NB4 (cell line): ENCODE results near the gene SERPINF2.
"Not testable (repeated sequence)": the region's sequence is repeated elsewhere in the genome, so short reads cannot be mapped to it uniquely, and the experiment has no call there.

Experiments
- DNase-seq: peaks from one replicate; pipeline ENCODE4 v3.0.0; 2010; ENCODE audit warnings: low read depth
- H3K4me3 ChIP-seq: one replicate; pipeline ENCODE4 v1.5.1; 2011; ENCODE audit warnings: mild to moderate bottlenecking, low read depth, low read length, moderate library complexity
- CTCF ChIP-seq: IDR thresholded peaks from one replicate; pipeline ENCODE4 v1.5.1; 2012; ENCODE audit warnings: low read depth, low read length
- MAX ChIP-seq: IDR thresholded peaks from 2 replicates; pipeline ENCODE4 v1.6.1; 2011; ENCODE audit warnings: low read depth, low read length
- MYC ChIP-seq: IDR thresholded peaks from 2 replicates; pipeline ENCODE4 v1.6.1; 2011; ENCODE audit warnings: low read depth, low read length
- POLR2A ChIP-seq: IDR thresholded peaks from 2 replicates; pipeline ENCODE4 v1.6.1; 2011; ENCODE audit warnings: mild to moderate bottlenecking; ENCODE audit not compliant: insufficient read length; ENCODE audit errors: extremely low read depth

The SERPINF2 gene

GRCh38 chr17:1742371-1743087 lies at the start of gene SERPINF2:
TSS of gene SERPINF2 (plus strand) at chr17:1742871. CDS start at chr17:1744996, 2,125 bp downstream.
- TF ChIP-seq POLR2A (no peak), CTCF (no peak), MAX (no peak), MYC (no peak)
- no peak within 1 kb of the TSS for H3K4me3 ChIP-seq
- no peak for DNase-seq

GRCh38 chr17:1693339-1693738 lies 49.3 kb upstream of the SERPINF2 start:
- DNase-seq, result no peak
- no peak overlapping the region for H3K4me3 ChIP-seq
- TF ChIP-seq MYC (no peak), CTCF (no peak), POLR2A (no peak), MAX (no peak)

- H3K4me3 ChIP-seq, result no peak overlapping the region
- no peak for TF ChIP-seq CTCF
- no peak for TF ChIP-seq MAX
- TF ChIP-seq POLR2A, result no peak
- TF ChIP-seq MYC, result no peak
- DNase-seq, result no peak
Observed at GRCh38 chr17:1695365-1695764, 47.3 kb upstream of the SERPINF2 start.

- H3K4me3 ChIP-seq, result no peak overlapping the region
- DNase-seq, result no peak
- no peak for TF ChIP-seq CTCF
- TF ChIP-seq MYC, result no peak
- no peak for TF ChIP-seq MAX
- TF ChIP-seq POLR2A, result no peak
Observed at GRCh38 chr17:1697681-1698080, 45.0 kb upstream of the SERPINF2 start.

GRCh38 chr17:1699891-1700290 lies 42.8 kb upstream of the SERPINF2 start:
- DNase-seq, result not testable (repeated sequence)

GRCh38 chr17:1703063-1703462 lies 39.6 kb upstream of the SERPINF2 start:
- TF ChIP-seq MAX (no peak), POLR2A (no peak), MYC (no peak), CTCF (no peak)
- no peak overlapping the region for H3K4me3 ChIP-seq
- no peak for DNase-seq

More at GRCh38 chr17:1699891-1700290, 42.8 kb upstream of the SERPINF2 start:
- H3K4me3 ChIP-seq, result not testable (repeated sequence)
